Gastrocnemius medialis (tissue), 4 donors: ENCODE data around the gene DAAM1.

Experiments
- POLR2A ChIP-seq, 2 donors: fragments of 450-650 bp; IDR thresholded peaks; one replicate each; pipeline ENCODE4 v1.6.1; 2017; ENCODE audit warnings: antibody characterized with exemption in 2 of 2, mild to moderate bottlenecking in 2 of 2, moderate library complexity in 2 of 2
- TF ChIP-seq, protein P1 (sequence below), 5 experiments: fragments of 450-650 bp in 3 of 5; fragments of 200-600 bp in 2 of 5; sonication (generic) in 2 of 5; IDR thresholded peaks in 4 of 5; conservative IDR thresholded peaks in 1 of 5; 1 replicate in 4 of 5; 2 replicates in 1 of 5; pipeline ENCODE4 v1.5.1; 2016 to 2019; ENCODE audit warnings: antibody characterized with exemption in 5 of 5, mild to moderate bottlenecking in 3 of 5, moderate library complexity in 3 of 5

DNA sequence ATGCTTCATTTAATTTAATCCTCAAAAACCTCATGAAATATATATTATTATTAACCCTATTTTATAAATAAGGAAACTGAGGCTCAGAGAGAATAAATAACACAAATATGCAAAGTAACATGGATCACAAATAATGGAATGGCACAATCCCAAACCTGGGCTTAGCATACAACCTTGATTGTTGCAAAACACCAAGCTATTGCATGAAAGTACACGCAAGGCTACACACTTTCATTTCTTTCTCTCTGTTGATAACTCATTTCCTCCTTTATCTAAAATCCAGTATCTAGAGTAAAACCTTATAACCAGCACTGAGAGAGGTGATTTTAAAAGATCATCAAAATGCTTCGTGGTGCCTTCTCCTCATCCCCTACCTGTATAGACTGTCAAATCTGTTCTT, 2.8 kb upstream of the DAAM1 start:
- TF ChIP-seq, protein P1, sequence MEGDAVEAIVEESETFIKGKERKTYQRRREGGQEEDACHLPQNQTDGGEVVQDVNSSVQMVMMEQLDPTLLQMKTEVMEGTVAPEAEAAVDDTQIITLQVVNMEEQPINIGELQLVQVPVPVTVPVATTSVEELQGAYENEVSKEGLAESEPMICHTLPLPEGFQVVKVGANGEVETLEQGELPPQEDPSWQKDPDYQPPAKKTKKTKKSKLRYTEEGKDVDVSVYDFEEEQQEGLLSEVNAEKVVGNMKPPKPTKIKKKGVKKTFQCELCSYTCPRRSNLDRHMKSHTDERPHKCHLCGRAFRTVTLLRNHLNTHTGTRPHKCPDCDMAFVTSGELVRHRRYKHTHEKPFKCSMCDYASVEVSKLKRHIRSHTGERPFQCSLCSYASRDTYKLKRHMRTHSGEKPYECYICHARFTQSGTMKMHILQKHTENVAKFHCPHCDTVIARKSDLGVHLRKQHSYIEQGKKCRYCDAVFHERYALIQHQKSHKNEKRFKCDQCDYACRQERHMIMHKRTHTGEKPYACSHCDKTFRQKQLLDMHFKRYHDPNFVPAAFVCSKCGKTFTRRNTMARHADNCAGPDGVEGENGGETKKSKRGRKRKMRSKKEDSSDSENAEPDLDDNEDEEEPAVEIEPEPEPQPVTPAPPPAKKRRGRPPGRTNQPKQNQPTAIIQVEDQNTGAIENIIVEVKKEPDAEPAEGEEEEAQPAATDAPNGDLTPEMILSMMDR (IDR thresholded peaks at IDR 0.05 in 4 of 5, conservative IDR thresholded peaks at IDR 0.05 in 1 of 5) = no peak
- TF ChIP-seq POLR2A (IDR thresholded peaks at IDR 0.05) = no peak
